ENCODE data around the gene LRCH1.

The LRCH1 gene

DNA sequence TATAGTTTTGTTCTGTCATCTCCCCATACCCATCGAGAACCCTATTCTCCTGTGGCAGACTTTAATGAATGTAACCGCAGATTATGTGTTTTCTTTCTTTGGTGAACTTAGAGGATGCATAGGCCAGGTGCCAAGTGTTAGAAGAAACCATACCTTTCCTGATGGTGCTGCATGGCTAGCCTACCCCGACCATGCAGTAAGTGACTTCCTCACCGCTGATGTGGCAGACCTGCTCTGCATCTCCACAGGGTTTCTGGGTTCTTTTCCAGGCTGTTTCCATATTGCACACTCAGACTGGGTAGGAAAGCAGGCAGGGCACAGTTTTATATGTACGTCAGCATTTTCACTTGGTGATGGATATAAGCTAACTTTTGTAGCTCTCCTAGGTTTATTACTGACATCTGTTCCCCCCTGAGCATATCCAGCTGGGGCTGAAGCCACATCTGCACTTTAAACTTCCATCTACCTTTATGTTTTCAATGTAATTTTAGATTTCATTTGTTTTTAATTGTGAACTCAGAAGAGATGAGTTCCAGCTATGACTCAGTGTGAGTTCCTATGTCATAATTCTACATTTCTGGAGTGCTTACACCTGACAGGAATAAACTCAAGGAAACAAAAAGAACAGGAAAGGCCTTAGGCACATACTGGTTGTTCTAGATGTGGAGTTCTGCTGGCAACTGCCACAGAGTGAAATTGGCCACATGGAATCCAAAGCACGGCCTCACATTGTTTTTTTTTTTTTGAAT lies 42.3 kb downstream of the LRCH1 start:
- no peak for DNase-seq

DNA sequence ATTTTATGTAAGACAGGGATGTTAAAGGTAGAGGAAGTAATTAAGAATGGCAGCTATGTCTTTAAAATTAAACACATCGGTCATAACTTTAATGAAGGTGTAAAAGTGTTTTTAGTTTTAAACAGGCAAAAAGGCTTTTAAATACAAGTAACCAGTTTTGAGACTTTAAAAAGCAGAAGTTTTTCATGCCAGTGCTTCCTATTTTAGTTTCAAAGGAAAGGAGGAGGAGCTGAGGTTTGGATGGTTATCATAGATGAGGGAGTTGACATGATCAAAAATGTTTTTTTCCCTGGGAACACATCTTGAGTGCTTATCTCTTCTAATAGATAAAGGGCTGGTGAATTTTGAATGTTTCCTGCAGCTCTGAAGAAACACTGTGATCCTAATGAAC lies 42.9 kb downstream of the LRCH1 start:
- no peak for DNase-seq

DNA sequence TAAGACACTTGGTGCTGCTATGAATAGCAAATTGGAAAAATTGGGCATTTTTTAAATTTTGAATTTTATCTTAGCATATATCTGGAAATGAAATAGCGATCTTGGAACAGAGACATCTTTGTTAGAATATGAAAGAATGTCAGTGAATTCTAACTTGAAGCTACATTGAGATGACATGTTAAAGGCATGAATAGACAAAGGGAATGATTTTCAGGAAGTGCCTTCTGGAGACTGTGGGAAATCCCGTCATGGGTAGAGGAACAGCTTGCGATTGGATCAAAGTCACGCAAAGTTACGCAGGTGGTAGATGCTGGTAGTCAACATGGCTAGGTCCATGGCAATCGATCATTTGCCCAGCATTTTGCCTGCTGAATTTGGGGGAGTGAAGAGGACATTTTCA lies 43.5 kb downstream of the LRCH1 start:
- DNase-seq, result no peak

DNA sequence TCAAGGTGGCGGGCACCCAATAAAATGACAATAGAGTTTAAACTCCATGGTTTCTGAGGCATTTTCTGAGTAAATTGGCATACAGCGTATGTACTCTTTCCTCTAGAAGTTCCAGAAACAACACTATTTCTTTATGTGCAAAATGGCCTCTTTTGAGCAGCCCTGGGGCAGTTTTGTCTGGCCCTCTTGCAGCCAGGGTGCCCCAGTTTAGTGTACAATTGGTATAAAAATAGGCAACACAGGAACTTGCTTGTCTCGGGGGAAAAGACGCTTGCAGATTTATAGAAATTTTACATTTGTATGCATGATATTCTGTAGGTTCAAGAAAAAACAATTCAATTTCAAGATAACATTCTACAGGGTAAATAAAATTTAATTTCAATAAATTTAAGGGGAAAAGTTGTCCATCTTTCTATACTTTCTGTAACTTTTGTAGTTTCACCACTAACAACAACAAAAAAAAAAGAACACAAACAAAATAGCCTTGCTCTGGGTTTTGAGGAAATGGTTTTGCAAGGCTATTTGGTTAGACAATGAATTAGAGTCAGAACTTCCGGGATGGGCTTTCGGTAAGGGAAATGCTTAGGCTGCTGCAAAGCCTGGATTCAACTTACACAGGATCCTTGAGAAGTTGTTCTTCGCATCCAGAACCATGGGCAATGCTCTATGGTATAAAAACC lies 45.3 kb downstream of the LRCH1 start:
- DNase-seq, result no peak

DNA sequence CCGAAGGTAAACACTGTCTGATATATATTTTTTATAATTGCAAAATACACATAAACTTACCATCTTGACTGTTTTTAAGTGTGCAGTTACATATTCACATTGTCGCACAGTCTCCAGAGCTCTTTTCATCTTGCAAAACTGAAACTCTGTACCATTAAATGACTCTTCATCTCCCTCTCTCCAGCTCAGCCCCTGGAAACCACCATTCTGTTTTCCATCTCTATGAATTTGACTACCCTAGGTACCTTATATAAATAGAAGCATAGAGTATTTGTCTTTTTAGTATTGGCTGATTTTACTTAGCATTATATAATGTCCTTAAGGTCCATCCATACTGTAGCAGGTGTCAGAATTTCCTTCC lies 45.8 kb downstream of the LRCH1 start:
- DNase-seq, result no peak

DNA sequence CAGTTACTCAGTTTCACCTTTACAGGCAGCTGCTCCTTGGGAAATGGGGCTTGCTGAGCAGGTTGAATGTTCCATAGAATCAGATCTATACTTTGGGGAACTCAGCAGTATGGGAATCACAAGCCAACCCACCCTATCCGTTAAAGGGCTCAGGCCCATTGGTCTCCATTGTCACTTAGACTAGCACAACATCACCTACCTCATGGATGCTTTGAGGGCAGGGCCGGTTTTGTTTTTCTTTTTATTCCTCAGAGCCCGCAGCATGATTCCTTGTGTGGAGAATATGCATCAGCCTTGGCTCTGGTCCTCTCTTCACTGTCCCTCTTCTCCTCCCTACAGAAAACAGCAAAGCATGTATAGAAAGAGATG lies 48.0 kb downstream of the LRCH1 start:
- DNase-seq, result no peak

DNA sequence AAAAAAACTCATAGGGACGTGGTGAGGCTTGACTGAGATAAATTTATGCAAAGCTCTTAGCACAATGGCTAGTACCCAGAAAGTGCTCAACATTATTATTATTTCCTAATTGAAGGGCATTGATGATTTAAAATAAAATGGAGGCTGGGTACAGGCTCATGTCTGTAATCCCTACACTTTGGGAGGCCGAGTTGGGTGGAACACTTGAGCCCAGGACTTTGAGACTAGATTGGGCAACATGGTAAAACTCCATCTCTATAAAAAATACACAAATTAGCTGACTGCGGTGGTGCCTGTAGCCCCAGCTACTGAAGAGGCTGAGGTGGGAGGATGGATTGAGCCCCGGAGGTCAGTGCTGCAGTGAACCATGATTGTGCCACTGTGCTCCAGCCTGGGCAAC lies 49.6 kb downstream of the LRCH1 start:
- no peak for DNase-seq

DNA sequence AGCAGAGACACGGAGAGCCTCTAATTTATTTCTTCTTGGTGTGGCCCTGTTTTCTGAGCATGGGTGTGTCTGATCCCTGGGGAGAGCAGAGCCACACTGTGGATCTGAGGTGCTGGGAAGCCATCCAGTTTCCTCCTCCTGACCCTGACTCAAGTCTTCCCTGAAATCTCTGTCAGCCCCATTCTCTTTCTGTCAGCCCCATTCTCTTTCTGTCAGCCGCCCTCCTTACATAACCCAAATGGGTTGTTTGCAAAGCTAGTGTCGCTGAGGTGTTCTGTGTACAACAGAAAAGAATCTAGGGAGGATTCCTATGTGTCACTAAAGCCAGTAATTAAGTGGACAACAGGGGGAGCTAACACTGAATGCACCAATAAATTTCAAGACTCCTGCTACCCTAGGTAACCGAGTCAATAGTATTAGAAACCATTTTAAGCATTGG lies 50.2 kb downstream of the LRCH1 start:
- no peak for DNase-seq

DNA sequence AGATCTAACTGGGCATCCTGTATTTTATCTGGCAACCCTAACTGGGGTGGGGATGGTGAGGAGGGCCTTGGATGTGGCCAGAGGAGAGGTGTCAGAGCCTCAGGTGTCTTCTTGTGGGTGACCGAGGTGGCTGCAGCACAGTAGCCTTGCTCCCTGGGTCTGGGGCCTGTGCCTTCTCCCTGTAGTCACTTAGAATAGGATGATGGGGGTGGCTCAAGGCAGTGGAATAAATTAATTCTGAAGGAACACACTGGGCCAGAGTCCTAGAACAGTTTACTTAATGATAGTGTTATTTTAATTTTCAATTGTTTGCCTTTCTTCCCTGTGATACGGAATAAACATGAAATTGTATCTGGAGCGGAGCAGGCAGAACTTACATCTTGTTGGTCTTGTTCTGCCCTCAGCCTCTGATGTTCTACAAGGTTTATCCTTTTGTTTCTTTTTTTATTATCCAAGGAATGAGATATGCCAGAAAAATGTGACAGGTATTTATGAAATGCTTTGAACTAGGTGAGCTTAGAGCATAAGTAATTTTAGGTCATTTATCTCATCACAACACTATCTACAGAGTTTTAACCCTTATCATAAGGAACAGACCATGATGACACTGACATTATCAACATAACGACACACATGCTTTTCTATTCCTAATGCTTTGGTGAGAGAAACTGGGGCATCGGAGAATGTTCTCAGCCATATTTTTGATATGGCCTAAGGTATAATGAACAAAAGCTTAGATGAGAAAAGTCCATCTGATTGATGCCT lies 51.4 kb downstream of the LRCH1 start:
- DNase-seq, result no peak

DNA sequence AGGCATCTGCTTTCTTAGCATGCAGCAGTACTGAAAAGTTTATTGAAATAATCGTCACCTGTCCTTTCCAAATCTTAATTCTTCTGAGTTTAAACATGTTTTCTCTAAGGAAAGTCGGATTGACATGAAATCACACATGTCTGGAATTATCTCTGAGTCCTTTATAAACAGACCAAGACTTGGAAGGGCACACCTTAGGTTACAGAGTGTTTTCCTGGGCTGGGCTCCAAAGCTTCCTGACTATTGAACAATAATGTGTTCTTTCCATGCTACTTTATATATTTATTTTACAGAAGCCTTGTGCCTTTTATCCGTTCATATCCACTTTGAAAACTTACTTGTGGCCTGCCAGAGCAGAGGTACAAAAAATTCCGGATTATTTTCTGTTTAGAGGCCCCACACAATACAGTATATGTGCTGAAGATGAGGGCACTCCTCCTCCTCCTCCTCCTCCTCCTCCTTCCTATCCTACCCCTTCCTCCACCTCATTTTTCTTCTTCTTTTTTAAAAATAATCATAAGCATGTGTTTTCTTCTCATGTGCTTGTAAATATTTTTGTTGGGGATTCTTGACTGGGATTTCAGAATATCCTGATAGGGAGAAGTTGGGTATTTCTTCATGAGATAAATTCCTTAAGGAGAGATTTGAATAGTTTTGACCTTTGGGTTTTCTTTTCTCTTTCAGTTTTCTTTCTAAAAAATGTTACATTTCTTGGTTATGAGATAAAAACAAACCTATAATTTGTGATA lies 52.3 kb downstream of the LRCH1 start:
- no peak for DNase-seq

DNA sequence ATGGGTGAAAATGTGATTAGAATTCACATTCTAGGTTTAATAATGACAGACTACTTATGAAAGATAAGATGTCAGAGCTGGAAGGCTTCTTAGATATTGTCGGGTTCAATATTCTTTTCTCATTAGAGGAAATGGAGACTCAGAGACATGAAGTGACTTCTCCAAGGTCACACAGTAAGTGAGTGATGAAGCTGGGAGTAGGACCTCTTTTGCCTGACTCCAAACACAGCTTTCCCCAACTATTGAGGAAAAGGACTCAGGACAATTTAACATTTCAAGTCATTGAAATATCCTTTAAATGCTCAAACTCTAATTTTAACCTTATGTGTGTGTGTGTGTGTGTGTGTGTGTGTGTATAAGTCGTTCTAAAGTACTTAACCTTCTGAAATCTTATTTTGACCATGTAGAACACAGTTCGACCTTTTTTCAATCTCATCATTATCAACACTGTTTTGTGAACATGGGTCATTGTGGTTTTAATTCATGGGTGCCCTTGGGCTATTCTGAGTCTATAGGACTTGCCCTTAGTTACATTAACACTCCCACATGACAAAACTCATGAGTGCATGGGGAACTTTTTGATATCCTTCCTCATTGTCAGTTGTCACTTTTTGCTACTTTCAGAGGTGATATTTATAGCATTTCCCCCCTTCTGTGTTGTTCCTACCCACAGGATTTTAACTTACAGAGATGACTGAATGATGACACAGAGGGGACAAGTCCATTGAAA lies 53.0 kb downstream of the LRCH1 start:
- DNase-seq, result no peak

DNA sequence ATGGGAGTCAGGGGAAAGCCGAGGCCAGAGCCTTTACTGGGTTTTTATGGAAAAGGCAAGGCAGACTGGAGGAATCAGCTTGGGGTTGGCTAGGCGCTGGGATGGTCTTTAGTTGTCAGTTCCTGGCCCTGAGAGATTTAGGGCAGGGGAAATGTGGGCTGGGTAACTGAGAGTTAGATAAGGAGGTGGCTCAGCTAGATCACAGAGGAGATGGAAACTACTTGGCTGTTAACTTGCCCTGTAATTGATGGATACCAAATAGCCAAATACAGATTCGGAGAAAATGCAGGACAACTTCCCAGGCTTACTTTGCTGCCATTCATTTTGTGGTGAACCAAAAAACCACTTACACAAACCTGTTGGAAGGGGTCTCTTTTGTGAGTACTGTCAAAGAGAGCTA lies 54.0 kb downstream of the LRCH1 start:
- no peak for DNase-seq

DNA sequence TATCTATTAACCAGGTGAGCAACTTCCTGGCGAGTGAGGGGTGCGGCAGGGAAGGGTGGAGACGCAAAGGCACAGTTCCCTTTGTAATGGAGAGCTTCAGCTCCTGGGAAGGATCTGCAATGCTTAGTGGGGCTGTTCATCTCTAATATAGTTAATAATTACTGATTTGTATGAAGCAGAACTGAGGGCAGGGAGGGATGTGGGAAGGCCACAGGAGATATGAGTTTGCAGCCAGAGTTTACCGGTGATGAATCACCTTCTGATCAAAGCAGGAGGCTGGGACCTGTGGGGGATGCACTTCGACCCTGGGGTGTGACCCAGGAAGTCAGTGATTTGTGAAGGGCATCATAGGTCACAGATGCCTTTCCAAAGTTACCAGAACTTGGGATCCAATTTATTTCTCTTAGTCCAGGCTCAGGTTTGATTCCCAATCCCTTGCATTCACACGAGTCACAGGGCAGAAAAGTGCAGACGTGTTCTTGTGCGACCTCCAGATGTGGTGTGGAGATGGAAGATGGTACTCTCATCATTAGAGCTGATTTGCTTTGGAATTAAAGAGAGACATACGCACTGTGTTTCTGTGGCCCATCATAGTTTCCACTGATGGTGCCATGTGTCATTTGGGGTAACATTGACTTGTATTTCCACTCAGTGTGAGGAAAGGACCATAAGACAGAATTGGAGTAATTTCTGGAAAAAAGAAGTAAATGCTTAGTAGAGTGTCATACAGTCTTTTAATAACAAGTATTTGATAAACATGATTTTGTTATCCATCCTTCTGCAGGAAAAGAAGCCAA lies 55.0 kb downstream of the LRCH1 start:
- peak; percentile 23 for DNase-seq

DNA sequence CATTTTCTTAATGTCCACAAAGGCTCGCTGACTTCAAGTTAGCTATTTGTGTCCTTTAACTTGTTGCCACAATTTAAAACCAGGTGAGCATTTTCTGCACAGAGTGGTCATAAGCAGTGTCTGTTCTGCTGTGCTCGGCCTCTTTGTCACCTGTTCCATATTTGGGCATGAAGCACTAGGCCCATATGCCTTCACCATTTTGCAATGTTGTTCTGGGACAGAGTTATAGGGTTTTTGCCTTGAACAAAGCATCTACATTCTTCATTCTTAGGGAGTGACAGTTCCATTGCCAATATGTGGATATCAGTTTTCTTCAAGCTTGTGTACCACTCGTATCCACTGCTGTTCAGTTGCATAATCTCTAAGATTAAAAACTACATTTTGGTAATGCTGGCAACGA lies 56.1 kb downstream of the LRCH1 start:
- DNase-seq, result no peak

DNA sequence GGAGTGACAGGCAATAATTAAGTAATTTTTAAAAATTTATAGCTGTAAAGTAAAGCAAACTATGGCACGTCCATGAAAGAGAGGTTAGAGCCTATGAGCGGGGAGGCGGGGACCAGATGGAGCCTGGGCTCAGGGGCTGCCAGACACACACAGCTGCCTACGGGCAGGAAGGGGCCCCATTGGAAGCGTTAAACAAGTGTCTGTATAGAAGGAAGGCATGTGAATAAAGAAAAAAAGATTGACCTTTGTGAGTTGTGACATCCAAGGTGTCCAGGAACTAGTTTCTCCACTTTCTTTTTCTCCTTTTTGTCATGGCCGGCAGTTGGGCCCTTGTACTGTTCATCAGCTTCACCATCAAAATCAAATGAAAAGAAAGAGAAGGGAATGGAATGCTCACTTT lies 56.8 kb downstream of the LRCH1 start:
- DNase-seq, result no peak

DNA sequence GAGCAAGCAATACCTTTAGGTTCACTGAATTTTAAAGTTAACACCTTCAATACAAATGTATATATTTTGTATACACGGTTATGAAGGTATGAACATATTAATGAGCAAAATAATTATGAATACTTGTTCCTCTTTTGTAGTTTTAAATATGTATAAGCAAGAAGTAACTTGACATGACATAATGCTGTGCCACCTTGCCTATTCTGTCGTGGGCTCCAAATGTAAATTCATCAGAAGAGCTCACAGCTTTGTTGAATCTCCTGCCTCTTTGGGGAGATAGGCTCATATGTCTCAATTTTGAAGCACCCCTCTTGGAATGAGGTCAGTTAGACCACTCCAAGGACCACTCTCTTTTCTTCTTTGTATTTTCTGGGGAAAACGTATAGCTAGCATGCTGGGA lies 59.3 kb downstream of the LRCH1 start:
- no peak for DNase-seq

DNA sequence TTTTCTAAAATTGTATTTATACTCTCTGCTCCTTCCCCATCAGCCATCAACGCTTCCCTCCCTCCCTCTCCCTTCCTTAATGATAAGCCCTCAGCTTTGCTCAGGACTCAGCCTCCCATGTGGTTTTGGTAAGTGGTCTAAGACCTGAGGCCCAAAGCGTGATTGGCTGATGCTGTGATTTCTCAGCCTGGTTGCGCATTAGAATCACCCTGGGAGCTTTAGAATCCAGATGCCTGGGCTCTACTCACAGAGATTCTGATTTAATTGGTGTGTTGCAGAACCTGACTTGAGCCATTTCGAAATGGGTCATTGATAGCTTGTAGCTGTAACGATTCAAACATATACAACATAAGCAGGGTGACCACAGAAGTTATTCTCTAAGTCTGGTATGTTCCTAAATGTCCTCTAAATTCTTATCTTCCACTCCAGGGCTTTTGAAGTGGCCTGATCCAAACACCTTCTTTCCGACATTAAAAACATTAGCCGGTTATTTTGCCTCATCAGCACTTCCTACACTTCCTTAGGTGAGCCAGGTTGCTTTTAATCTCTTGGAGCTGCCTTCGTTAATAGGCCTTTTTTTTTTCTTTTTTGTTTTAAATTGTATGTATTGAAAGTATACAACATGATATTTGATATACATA lies 60.6 kb downstream of the LRCH1 start:
- DNase-seq, result no peak

DNA sequence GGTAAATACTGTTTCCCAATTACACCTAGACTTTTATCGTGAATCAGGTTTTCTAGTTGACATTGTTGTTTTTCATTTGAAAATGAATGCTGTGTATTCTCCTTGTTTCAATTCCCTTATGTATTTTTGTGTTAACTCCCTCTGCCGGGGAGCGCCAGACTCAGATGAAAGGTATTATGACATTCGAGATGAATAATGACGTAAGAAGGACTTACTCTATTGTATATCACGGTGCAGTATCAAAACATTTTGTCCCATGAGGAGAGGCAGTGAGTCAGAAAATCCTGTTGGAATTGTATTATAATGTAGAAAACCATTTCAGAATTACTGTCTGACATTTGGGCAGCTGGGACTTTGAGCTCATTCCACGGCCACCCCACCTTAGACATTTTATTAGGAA lies 61.6 kb downstream of the LRCH1 start:
- no peak for DNase-seq

DNA sequence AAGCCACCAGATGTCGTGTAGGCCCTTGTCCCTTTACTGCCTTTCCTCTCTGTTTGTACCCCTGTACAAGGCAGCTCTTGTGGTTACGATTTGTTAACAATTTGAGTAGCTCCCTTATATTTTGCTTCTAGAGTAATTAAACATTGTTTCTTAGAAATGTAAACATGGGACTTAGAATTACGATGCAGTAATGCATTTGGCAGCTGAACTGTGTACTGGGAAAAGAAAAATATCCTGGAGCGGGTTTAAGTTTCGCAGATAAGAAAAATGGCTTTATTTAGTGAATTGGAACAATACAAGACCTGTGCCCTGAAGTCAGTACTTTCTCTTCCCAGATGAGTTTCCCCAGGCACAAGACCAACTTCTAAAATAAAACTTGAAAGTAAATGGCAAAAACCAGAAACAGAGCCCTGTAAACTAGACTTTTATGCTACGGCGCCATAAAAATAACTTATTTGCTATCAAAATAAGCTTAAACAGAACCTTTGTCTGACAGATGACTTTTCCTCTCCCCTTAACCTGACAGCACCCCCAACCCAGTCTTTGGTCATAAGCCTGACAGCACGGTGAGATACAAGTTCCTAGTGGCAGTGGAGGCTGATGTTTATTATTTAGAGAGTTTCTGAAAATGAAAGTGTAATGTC lies 63.0 kb downstream of the LRCH1 start:
- DNase-seq, result no peak

DNA sequence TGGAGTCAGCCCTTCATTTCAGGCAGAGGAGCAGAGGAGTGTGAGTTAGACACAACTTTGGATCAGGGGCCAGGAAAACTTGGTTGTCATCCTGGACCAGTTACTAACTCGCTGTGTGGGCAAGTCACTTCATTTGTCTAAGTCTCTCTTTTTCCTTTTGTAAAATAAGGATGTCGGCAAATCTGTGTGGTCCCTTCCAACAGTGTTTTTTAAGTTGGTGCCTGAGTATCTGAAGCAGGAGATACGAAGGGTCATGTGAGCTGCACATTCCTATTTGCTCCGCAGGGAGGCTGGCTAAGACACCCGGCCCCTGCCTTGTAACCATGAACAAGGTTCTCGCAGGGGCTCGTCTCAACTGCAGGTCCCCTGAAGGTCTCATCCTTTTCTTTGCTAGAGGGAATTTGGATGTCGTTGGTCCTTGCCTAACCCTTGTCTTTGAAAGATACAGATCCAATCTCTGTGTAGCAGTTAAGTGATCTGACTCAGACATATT lies 64.3 kb downstream of the LRCH1 start:
- DNase-seq, result no peak

DNA sequence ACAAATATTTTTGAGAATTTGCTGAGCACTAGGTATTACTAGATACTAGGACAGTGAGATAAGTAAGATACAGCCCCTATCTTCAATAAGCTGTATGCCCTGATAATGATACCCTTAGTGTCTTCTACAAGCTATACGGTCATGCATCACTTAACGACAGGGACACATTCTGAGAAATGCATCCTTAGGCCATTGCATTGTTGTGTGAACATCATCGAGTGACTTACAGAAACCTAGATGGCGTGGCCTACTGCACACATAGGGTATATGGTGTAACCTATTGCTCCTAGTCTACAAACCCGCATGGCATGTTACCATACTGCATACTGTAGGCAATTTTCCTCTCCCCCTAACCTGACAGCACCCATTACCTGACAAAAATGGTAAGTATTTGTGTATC lies 64.9 kb downstream of the LRCH1 start:
- DNase-seq, result no peak

All from activated CD8-positive, alpha-beta memory T cell treated with anti-CD3 and anti-CD28 coated beads, Interleukin-2, amount 50 U/mL, for 4 hours (primary cell).